Tibial artery (tissue), 4 donors: ENCODE measurements around the gene TRPM3.
"Not testable (repeated sequence)": the region's sequence is repeated elsewhere in the genome, so short reads cannot be mapped to it uniquely, and the experiment has no call there.

ENCODE experiments used
- DNase-seq, 2 donors: peaks; one replicate each; pipeline ENCODE4 v3.0.0-alpha.2; 2019
- H3K27ac ChIP-seq, 2 donors: fragments of 200-600 bp; sonication (generic) in 1 of 2; 1 replicate in 1 of 2; 2 replicates in 1 of 2; pipeline ENCODE4 v1.5.1; 2018 to 2019; ENCODE audit warnings: mild to moderate bottlenecking in 1 of 2
- H3K27me3 ChIP-seq, 2 donors: fragments of 200-600 bp; sonication (generic) in 1 of 2; one replicate each; pipeline versions ENCODE4 v1.5.1 to v1.6.0; 2016 to 2019
- H3K36me3 ChIP-seq, 3 donors: fragments of 200-600 bp; sonication (generic) in 2 of 3; one replicate each; pipeline ENCODE4 v1.5.1; 2016 to 2019; ENCODE audit warnings: mild to moderate bottlenecking in 2 of 3
- H3K4me1 ChIP-seq, 4 donors: fragments of 200-600 bp; sonication (generic) in 2 of 4; 1 replicate in 3 of 4; 2 replicates in 1 of 4; pipeline ENCODE4 v1.5.1; 2016 to 2019
- H3K4me3 ChIP-seq, 2 donors: fragments of 200-600 bp; sonication (generic) in 1 of 2; 1 replicate in 1 of 2; 2 replicates in 1 of 2; pipeline ENCODE4 v1.5.1; 2018 to 2019; ENCODE audit warnings: mild to moderate bottlenecking in 2 of 2
- H3K9me3 ChIP-seq, 3 donors: fragments of 200-600 bp; sonication (generic) in 1 of 3; one replicate each; pipeline ENCODE4 v1.5.1; 2016 to 2019
- intact Hi-C: fragments of 100-400 bp; cut with DNase I; formaldehyde crosslinking; loops from one replicate; pipeline ENCODE4 v1.15.0; 2023; ENCODE audit warnings: low total_unique reads
- TF ChIP-seq, protein P1 (sequence below), 2 experiments: fragments of 200-600 bp in 1 of 2; fragments of 450-650 bp in 1 of 2; IDR thresholded peaks; one replicate each; pipeline ENCODE4 v1.5.1; 2017 to 2019; ENCODE audit warnings: antibody characterized with exemption in 2 of 2, mild to moderate bottlenecking in 1 of 2, moderate library complexity in 1 of 2

The TRPM3 gene

DNA sequence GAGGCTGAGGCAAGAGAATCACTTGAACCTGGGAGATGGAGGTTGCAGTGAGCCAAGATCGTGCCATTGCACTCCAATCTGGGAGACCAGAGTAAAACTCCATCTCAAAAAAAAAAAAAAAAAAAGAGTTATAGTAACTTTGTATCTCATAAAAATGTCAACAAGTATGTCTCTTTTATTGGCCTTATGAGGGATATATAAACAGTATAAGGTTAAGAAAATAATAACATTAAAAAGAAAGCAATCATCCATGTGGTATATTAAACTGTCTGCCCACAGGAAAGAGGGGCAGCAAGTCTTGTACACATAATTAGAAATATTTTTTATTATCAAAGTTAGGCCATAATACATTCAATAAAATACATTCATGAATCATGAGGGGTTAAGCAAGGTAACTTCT, 447.6 kb downstream of the TRPM3 start:
- intact Hi-C loops: no loop called here
- H3K9me3 ChIP-seq: no peaks in the 10 kb centered on the region
- no peak for DNase-seq
- no peak overlapping the region for H3K4me3 ChIP-seq
- no peaks in the 10 kb centered on the region for H3K27me3 ChIP-seq
- H3K27ac ChIP-seq: no peak overlapping the region
- H3K4me1 ChIP-seq: peaks cover 0 to 13% (median 0%) of the 10 kb centered on the region in 4 donors
- no peaks in the 10 kb centered on the region for H3K36me3 ChIP-seq
- TF ChIP-seq, protein P1, sequence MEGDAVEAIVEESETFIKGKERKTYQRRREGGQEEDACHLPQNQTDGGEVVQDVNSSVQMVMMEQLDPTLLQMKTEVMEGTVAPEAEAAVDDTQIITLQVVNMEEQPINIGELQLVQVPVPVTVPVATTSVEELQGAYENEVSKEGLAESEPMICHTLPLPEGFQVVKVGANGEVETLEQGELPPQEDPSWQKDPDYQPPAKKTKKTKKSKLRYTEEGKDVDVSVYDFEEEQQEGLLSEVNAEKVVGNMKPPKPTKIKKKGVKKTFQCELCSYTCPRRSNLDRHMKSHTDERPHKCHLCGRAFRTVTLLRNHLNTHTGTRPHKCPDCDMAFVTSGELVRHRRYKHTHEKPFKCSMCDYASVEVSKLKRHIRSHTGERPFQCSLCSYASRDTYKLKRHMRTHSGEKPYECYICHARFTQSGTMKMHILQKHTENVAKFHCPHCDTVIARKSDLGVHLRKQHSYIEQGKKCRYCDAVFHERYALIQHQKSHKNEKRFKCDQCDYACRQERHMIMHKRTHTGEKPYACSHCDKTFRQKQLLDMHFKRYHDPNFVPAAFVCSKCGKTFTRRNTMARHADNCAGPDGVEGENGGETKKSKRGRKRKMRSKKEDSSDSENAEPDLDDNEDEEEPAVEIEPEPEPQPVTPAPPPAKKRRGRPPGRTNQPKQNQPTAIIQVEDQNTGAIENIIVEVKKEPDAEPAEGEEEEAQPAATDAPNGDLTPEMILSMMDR (IDR thresholded peaks at IDR 0.05): no peak

DNA sequence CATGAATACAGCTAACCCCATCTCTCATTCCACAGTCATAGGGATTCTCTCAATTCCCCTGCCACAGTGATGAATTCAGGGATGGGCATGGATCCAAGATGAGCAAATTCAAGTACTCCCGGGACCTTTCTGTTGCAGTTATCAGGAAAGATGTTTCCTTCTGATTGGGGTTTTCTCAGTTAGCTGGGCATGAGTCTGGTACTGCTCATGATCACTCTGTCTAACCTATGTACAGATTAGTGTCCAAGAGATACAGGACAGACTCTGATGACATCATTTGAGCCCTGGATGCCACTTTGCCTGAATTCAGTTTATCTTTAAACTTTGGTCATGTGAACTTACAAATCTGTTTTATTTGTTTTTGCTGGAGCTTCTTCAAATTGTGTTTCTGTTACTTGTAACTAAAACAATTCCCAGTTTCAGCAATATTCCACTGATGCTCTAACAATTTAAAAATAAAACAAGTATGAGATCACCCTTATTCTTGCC, 449.2 kb downstream of the TRPM3 start:
- intact Hi-C loops: no loop called here
- no peaks in the 10 kb centered on the region for H3K27me3 ChIP-seq
- no peaks in the 10 kb centered on the region for H3K36me3 ChIP-seq
- no peaks in the 10 kb centered on the region for H3K9me3 ChIP-seq
- TF ChIP-seq, protein P1 (IDR thresholded peaks at IDR 0.05): no peak
- no peak overlapping the region for H3K27ac ChIP-seq
- peaks cover 0 to 13% (median 0%) of the 10 kb centered on the region in 4 donors for H3K4me1 ChIP-seq
- H3K4me3 ChIP-seq: no peak overlapping the region
- DNase-seq: peak in 1 of 2 donors; percentile 22

DNA sequence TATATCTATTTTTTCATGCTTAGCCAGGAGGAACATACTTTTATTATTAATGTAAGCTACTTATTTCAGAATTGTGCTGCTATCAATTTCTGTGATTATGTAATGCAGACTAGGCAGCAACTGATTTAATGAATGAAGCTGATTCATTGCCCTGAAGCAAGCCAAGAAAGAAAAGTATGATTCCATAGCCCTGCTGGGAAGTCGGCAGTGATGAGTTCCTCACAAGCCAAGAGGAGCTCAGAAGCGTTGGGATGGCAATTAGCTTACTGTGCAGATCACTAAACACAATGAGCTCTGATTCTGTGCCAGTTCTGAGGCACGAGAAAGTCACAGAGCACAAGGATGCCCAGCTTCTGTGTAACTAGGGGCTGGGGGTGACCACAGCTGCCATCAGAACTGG, 452.7 kb downstream of the TRPM3 start:
- no peak overlapping the region for H3K27ac ChIP-seq

DNA sequence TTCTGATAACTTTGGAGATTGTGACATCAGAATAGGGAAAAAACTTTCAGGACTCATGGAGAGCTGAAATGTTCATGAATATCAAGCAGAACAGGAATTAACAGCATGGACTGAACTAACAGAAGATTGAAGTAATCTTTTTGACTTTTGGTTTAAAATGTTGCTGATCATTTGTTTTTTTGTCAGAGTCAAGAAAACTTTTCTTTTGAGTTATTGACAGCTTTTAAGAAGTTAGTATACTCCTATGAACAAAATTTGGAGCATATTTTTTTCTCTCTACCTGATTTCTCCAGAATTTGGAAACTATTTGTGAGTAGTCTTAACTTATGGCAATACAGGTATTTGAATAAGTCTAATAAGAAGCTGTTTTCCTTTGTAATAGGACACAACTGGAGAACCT, 462.7 kb downstream of the TRPM3 start:
- no peaks in the 10 kb centered on the region for H3K27me3 ChIP-seq

More for the DNA sequence above, 452.7 kb downstream of the TRPM3 start:
- H3K9me3 ChIP-seq: no peaks in the 10 kb centered on the region
- H3K4me3 ChIP-seq: no peak overlapping the region
- peaks cover 0 to 13% (median 0%) of the 10 kb centered on the region in 4 donors for H3K4me1 ChIP-seq
- TF ChIP-seq, protein P1 (IDR thresholded peaks at IDR 0.05): no peak
- no peaks in the 10 kb centered on the region for H3K36me3 ChIP-seq
- DNase-seq: peak in 1 of 2 donors; percentile 24
- intact Hi-C loops: no loop called here
- no peaks in the 10 kb centered on the region for H3K27me3 ChIP-seq

DNA sequence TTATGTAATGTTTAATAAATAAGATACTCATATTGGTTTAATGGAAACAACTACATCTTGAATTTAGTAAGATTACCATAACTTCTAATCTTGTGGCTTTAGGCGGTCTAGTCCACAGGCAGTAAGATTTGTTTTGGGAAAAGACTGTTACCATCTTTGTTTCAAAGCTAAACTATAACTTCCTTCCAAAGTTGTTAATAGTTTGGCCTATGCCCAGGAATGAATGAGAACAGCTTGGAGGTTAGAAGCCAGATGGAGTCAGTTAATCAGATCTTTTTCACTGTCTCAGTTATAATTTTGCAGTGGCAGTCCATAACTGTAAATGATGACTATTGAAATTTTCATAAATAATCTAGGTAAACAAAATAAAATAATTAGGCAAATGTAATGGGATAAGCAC, 465.1 kb downstream of the TRPM3 start:
- H3K9me3 ChIP-seq: no peaks in the 10 kb centered on the region
- peaks cover 0 to 3% (median 0%) of the 10 kb centered on the region in 4 donors for H3K4me1 ChIP-seq
- H3K27ac ChIP-seq: no peak overlapping the region
- H3K4me3 ChIP-seq: no peak overlapping the region
- intact Hi-C loops: no loop called here
- H3K36me3 ChIP-seq: no peaks in the 10 kb centered on the region
- no peak for DNase-seq
- H3K27me3 ChIP-seq: no peaks in the 10 kb centered on the region
- TF ChIP-seq, protein P1 (IDR thresholded peaks at IDR 0.05): no peak

More for the DNA sequence above, 462.7 kb downstream of the TRPM3 start:
- Histone ChIP-seq H3K4me3 (no peak overlapping the region), H3K36me3 (no peaks in the 10 kb centered on the region), H3K27ac (no peak overlapping the region), H3K4me1 (no peaks in the 10 kb centered on the region), H3K9me3 (no peaks in the 10 kb centered on the region)
- no peak for DNase-seq
- TF ChIP-seq, protein P1 (IDR thresholded peaks at IDR 0.05): no peak
- intact Hi-C loops: no loop called here

DNA sequence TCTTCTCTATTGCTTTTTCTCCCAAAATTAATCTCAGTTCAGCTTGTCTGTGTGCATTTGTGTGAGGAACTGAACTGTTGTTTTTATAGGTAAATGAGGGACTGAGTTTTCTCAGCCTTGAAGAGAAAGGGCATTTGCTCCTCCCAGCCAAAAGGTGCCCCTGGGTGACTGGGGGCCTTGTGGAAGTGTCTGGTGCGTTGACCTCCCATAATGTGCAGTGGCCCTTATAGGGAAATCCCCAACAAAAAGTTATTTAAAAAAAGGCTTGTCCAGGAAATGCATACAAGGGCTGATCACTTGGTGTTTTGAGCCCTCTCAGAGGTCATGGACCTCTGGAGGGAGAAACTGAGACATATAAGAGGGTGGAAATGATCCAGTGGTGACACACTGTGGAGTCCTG, 467.3 kb downstream of the TRPM3 start:
- TF ChIP-seq, protein P1 (IDR thresholded peaks at IDR 0.05): no peak
- peaks cover 0 to 14% (median 5%) of the 10 kb centered on the region in 3 donors for H3K9me3 ChIP-seq
- no peak for DNase-seq
- H3K27me3 ChIP-seq: no peaks in the 10 kb centered on the region
- H3K4me1 ChIP-seq: peaks cover 0 to 4% (median 0%) of the 10 kb centered on the region in 4 donors
- H3K36me3 ChIP-seq: no peaks in the 10 kb centered on the region
- intact Hi-C loops: no loop called here
- H3K4me3 ChIP-seq: no peak overlapping the region
- H3K27ac ChIP-seq: no peak overlapping the region

DNA sequence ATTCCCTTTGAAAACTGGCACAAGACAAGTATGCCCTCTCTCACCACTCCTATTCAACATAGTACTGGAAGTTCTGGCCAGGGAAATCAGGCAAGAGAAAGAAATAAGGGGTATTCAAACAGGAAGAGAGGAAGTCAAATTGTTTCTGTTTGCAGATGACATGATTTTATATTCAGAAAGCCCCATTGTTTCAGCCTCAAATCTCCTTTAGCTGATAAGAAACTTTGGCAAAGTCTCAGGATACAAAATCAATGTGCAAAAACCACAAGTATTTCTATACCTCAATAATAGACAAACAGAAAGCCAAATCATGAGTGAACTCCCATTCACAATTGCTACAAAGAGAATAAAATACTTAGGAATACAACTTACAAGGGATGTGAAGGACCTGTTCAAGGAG, 476.8 kb downstream of the TRPM3 start:
- not testable (repeated sequence) for H3K36me3 ChIP-seq, H3K4me3 ChIP-seq, H3K4me1 ChIP-seq, H3K27ac ChIP-seq, H3K9me3 ChIP-seq, H3K27me3 ChIP-seq, DNase-seq
- intact Hi-C loops: loop anchor here (10.0 kb wide), 1 partner anchor 280 kb away; no protein-coding TSS in a partner anchor
